GM19324 (cell line): ENCODE results near the gene DPF3.

Source experiments
- ATAC-seq: cut with Tn5 transposase; IDR thresholded peaks from one replicate; pipeline ENCODE4 v1.9.1; 2021; ENCODE audit warnings: mild to moderate bottlenecking, moderate library complexity; ENCODE audit not compliant: unreplicated experiment, low FRiP score

Gene DPF3

DNA sequence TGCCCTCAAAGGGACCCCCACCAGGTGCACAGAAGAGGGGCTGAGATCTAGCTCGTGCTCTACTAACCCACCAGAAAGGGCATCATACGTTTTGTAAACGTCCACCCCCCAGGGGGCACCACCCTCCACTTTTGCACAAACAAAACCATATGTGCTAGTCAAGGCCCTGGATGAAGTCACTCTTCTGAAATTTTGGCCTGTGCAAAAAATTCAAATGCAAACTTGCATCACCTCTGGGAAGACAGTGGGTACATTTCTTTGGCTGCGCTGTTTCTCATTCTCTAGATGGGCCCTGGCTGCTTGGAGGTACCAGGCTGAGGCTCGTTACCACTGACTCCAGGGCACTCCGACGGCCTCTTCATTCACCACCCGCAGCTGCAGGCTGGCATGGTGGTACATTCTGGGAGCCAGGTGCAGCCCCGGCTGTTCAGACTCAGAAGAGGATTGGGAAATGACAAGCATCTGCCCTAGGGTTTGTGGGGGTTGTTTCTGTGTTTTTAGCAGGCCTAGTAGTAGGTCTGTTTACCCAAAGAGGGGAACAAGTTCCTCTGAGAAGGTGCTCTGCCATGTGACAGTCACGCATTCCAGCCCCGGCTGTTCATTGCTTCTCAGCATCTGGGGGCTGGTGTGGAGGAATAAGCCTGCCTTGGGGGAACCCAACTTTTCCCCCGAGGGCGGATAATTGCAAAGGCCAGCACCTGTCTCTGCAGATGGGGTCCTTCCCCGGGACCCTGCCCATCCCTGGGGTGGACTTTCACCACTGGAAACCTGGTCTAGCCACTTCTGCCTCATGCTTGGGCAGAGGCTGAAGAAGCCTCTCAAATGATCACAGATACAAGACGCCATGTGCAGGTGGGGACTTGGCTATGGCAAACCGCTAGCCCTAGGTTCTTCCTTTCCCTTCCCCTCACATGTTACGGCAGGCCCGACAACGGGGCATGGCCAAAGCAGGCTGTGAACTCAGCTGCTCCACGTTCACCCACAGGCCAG lies 147.6 kb downstream of the DPF3 start:
- ATAC-seq, result no peak

DNA sequence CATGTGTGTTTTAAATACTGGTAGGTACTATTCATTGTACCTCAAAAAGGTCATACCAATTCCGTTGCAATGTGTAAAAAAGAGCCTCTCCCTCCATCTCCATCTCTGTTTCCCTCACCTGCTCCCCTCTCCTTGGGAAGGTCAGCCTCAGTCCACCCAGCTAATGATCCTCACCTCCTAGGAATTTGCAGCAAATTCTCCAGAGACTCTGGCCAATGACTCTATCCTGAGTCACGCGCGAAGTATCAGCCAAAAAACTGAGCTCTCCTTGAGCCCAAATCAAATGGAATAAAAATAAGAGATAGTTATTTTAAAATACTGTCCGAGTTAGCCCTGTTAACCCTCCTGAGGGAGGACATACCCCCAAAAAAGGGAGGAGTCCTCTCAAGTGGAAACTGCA lies 148.4 kb downstream of the DPF3 start:
- ATAC-seq, result no peak

DNA sequence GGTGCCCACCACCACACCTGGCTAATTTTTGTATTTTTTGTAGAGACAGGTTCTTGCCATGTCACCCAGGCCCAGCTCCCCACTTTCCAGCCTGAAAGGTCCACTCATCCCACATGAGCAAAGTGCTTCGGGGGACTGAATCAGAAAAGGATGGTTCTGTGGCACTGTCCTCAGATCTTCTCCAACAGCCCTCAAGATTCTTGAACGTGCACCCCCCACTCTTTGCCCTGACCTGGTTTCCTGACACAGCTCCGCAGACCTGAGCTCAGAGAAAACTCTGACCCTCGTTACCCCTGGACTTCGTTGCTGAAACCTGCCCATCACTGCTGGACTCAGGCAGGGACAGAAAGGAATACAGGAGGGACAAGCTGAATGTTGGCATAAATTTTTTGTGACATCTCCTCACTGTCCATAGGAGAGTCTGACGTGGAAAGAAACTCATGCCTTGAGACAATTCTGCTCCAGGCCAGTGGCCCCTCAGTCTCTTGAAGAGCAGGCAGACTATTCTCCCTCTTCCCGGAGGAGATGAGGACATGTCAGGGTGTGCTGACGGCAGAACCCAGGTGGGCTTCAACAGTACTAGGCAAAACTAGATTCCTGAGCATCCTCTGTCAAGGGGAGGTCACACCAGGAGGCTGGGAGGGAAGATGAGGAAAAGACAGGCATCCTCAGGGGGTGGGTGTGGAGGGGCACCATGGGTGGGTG lies 149.3 kb downstream of the DPF3 start:
- ATAC-seq, result no peak

GRCh38 chr14:72743626-72744025 lies 150.3 kb downstream of the DPF3 start:
- no peak for ATAC-seq

GRCh38 chr14:72742838-72743195 lies 151.1 kb downstream of the DPF3 start:
- ATAC-seq, result no peak

DNA sequence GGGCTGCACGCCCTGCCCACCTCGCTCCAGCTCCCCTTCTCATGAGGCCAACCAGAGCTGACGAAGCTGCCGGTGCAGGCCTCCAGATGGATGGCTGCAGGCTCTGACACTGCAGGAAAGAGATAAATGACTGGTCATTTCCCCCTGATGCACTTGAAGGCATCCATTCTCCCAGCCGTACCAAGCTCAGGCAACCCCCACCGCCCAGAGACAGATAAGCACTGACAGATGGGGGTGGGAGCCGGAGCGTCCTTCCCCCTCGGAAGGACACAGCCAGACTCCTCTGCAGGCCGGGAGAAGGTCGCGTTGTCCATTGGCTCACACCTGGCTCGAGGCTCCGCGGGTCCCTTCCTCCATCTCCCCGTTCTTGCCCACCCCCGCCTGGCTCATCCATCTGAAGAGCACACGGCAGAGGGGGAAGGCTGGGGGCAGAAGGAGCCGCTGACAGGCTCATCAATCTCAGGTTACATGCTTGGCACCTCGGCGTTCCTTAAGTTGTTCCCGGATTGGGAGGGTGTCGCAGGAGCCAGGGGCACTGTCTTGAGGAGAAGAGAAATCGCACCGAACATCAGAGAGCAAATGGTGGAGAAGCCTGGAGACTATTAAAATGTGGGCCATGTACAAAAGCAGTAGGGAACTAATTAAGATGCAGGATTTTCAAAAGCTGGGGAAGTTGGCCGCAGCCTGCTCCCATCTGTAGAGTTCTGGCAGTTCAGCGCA lies 151.6 kb downstream of the DPF3 start:
- ATAC-seq, result no peak

GRCh38 chr14:72741826-72742117 lies 152.1 kb downstream of the DPF3 start:
- ATAC-seq, result no peak

DNA sequence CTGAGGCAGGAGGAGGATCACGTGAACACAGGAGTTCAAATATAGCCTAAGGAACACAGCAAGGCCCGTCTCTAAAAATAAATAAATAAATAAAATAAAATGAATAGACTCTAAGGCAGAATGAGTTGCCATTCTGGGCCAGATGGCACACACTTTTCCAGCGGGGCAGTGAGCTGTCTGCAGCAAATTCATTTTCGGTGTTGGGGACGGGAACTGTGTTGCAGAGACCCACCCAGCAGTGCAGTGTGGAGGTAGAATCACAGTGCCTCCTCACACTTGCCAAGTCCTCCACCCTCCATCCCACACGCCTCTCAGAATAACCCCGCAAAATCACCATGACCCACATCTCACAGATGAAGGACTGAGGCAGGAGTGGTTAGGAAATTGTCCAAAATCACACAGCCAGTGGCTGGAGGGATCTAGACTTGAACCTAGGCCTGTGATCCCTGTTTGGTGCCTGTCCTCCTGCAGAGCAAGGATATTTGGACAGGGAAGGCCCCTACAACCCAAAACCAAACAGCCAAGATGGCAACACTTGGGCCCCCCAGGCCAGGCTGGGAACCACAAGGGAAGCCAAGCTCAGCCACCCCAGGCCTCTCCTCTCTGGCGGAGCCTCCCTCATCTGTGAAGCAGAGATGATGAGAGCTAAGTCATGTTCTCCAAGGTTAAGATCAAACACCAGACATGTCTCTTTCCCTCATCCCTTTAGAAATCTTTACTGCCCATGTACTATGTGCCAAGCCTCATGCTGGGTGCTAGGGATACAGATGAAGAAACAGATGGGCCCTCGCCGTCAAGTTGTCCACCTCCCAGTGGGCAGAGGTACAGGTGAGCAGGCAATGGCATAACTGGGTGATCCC lies 152.7 kb downstream of the DPF3 start:
- ATAC-seq, result no peak

DNA sequence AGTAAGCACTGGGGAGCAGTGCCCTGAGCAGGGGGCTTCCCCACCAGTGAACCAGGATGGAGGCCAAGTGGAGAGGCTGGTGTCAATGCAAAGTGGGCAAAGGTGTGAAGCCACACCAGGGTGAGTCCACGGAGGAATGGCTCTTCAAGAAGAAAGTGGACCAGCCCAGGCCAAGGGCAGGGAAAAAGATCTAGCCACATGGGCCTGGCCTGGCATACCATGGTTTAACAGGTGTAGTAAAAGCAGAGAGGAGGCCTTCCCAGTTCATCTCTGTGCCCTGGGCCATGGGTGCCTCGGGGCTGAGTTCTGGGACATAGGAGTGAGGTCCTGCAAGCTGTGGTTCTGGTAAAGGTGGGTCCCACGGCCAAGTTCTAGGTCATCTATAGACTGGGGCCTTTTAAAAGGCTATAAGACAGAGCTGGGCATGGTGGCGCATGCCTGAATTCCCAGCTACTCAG lies 153.4 kb downstream of the DPF3 start:
- no peak for ATAC-seq

GRCh38 chr14:72739446-72740405 lies 154.2 kb downstream of the DPF3 start:
- no peak for ATAC-seq

GRCh38 chr14:72738161-72738611 lies 155.7 kb downstream of the DPF3 start:
- no peak for ATAC-seq

DNA sequence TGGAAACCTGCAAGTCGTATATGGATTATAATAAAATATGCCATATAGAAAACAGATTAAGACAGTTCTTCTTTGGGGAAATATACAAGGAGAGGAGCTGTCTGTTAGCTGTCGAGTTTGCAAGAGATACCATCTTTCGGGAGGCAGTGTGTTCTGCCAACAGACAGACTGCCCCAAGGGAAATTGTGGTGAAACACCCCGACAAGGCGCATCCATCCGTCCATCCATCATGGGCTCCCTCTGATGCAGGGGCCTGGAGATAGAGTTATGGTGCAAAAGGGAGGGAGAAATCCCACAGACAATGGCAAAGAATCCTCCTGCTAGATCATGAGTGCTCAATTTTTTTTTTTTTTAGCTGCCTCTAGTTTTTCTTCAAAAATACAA lies 156.3 kb downstream of the DPF3 start:
- ATAC-seq, result no peak

DNA sequence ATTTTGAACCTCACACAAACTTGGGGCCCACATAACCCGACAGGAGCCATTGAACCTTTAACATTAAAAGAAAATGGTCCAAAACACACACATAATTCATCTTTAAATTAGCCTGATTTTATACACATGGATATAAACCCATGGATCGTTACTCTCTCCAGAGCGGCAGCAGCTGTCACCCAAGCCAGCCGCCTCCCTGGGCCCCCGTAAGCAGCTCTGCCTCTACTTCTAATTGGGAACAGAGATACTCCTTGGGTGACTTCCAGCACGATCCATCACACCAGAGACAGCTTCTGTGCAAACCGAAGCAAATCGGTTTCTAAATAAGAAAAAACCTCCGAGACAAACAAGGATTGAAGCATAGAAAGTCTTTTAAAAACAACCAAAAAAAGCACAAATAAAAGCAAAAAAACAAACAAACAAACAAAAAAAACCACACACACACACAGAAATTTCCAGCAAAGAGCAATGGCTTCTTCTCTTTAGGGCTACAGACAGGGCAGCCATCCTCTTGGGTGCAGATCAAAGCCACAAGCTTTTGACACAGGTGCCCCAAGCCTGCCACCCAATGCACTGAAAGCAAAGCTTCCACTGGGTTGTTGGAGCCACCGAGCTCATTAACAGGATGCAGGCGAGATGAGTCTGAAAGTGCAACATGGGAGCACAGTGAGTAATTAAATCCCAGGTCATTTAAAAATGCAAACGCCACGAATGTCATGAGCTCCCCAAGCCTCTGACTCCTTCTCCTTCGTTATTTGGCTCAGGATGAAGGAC lies 156.9 kb downstream of the DPF3 start:
- no peak for ATAC-seq

DNA sequence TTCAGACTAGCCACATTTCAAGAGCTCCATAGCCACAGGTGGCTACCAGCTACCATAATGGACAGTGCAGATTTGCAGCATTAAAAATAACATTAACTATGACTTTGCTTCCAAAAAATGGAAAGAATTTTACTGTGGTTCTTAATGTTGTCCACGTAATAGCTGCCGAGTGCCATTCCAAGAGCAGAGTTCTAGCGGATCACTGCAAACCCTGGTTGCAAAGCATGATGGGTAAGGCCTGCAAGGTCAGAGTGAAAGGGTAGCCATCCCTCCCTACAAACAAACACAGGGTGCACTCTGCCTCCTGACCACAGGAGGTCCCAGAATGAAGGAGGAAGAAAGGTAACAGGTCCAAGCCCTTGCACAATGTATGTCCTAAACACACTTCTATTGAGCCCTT lies 157.6 kb downstream of the DPF3 start:
- ATAC-seq, result no peak

GRCh38 chr14:72732022-72732780 lies 161.7 kb downstream of the DPF3 start:
- no peak for ATAC-seq

DNA sequence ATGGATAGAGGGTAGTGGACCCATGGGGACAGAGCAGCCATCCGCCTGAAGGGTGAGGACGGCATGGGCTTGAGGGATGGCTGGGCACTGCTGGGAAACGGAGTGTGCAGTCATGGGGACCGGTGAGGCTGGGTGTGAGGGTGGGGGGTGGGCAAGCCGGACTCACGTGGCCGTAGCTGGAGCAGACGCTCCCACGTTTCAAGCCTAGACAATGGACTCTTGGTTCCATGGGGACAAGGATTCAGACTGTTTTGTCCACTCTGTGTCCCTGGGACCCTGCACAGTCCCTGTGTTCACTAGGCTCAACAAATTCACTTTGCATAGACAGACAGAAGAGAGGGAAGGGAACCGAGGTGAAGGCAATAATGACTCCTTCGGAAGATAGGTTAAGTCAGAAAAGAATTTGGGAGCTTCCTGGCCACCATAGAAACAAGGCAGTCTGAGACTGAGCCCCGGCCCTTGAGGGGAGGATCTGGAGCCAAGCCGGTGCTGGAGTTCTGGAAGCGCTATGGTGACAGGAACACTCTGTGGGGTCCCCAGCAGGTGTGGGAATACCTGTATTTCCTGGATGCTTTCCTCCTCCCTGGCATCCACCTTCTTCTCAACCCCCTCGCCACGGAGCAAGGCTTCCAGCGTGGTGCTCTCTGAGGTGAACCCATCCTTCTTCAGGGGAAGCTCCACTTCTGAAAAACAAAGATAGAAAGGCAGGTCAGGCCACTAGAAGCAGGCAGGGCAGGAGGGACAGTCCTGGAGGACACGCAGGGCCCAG lies 162.5 kb downstream of the DPF3 start:
- ATAC-seq, result no peak

GRCh38 chr14:72730468-72730867 lies 163.4 kb downstream of the DPF3 start:
- ATAC-seq, result no peak
